ENCODE measurements around the gene ANKDD1A. TPM values are rescaled to one million over a fixed set of nuclear protein-coding genes. Genes with fewer than 3 reads are reported as not detected.

ANKDD1A gene
- total and polyA plus RNA-seq, 2 experiments from 2014 or later = 3.6 to 6.1 TPM

- Histone ChIP-seq H3K79me2 (no peaks in the 10 kb centered on the region), H4K20me1 (ENCODE audit: insufficient read depth, poor library complexity, severe bottlenecking) (no peaks in the 10 kb centered on the region), H3K9me2 (replicated peaks; ENCODE audit: insufficient read depth) (no peaks in the 10 kb centered on the region), H3K9me3 (ENCODE audit: low read depth) (no peaks in the 10 kb centered on the region), H3K4me2 (no peak overlapping the region), H3K27me3 (no peaks in the 10 kb centered on the region), H3K4me3 (no peak overlapping the region), H3K4me1 (ENCODE audit: insufficient read depth) (no peaks in the 10 kb centered on the region), H3K36me3 (replicated peaks; ENCODE audit: insufficient read depth, low read depth) (no peaks in the 10 kb centered on the region), H2AFZ (no peak overlapping the region), H3K27ac (no peak overlapping the region)
- WGBS (ENCODE audit: low lambda C conversion rate, missing lambda C conversion rate) = 95% methylated on average over 1 of the region's 1 CpG
- DNase-seq (ENCODE audit: low spot score) = no peak
- TF ChIP-seq EZH2phosphoT487 (IDR thresholded peaks at IDR 0.05; ENCODE audit: low read depth, severe bottlenecking, unreplicated experiment) (no peak), EZH2 (IDR thresholded peaks at IDR 0.05; ENCODE audit: borderline replicate concordance) (no peak), CTCF (IDR thresholded peaks at IDR 0.05; ENCODE audit: poor library complexity) (no peak)
Observed at GRCh38 chr15:64969401-64969800, 57.7 kb downstream of the ANKDD1A start.

DNA sequence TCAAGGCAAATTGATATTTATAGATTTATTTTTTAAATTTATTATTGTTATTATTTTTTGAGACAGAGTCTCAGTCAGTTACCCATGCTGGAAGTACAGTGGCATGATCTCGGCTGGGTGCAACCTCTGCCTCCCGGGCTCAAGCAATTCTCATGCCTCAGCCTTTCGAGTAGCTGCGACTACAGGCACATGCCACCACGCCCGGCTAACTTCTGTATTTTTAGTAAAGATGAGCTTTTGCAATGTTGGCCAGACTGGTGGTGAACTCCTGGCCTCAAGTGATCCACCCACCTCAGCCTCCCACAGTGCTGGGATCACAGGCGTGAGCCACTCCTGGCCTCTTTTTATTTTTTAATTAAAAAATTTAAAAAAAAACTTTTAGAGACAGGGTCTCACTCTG, 59.0 kb downstream of the ANKDD1A start:
- 97% methylated on average over 7 of the region's 7 CpGs for WGBS (ENCODE audit: low lambda C conversion rate, missing lambda C conversion rate)
- no peaks in the 10 kb centered on the region for H3K36me3 ChIP-seq (replicated peaks; ENCODE audit: insufficient read depth, low read depth)

GRCh38 chr15:64975390-64975789, 63.7 kb downstream of the ANKDD1A start:
- H3K36me3 ChIP-seq (replicated peaks; ENCODE audit: insufficient read depth, low read depth) = peaks cover 3% of the 10 kb centered on the region
- H3K79me2 ChIP-seq = peaks cover 6% of the 10 kb centered on the region
- H4K20me1 ChIP-seq (ENCODE audit: insufficient read depth, poor library complexity, severe bottlenecking) = no peaks in the 10 kb centered on the region
- WGBS (ENCODE audit: low lambda C conversion rate, missing lambda C conversion rate) = 81% methylated on average over 5 of the region's 5 CpGs
- H3K4me3 ChIP-seq = no peak overlapping the region
- no peak for TF ChIP-seq EZH2 (IDR thresholded peaks at IDR 0.05; ENCODE audit: borderline replicate concordance)
- TF ChIP-seq CTCF (IDR thresholded peaks at IDR 0.05; ENCODE audit: poor library complexity) = no peak
- no peak for TF ChIP-seq EZH2phosphoT487 (IDR thresholded peaks at IDR 0.05; ENCODE audit: low read depth, severe bottlenecking, unreplicated experiment)
- no peaks in the 10 kb centered on the region for H3K9me3 ChIP-seq (ENCODE audit: low read depth)
- H3K27ac ChIP-seq = no peak overlapping the region
- no peak overlapping the region for H2AFZ ChIP-seq
- no peaks in the 10 kb centered on the region for H3K9me2 ChIP-seq (replicated peaks; ENCODE audit: insufficient read depth)
- H3K27me3 ChIP-seq = no peaks in the 10 kb centered on the region
- no peaks in the 10 kb centered on the region for H3K4me1 ChIP-seq (ENCODE audit: insufficient read depth)
- no peak overlapping the region for H3K4me2 ChIP-seq
- DNase-seq (ENCODE audit: low spot score) = no peak

More for the DNA sequence above, 59.0 kb downstream of the ANKDD1A start:
- Histone ChIP-seq H2AFZ (no peak overlapping the region), H3K27ac (no peak overlapping the region), H3K4me3 (no peak overlapping the region), H3K9me2 (replicated peaks; ENCODE audit: insufficient read depth) (no peaks in the 10 kb centered on the region), H4K20me1 (ENCODE audit: insufficient read depth, poor library complexity, severe bottlenecking) (no peaks in the 10 kb centered on the region), H3K9me3 (ENCODE audit: low read depth) (no peaks in the 10 kb centered on the region), H3K79me2 (no peaks in the 10 kb centered on the region), H3K4me2 (no peak overlapping the region), H3K4me1 (ENCODE audit: insufficient read depth) (no peaks in the 10 kb centered on the region), H3K27me3 (no peaks in the 10 kb centered on the region)
- DNase-seq (ENCODE audit: low spot score) = no peak
- TF ChIP-seq EZH2 (IDR thresholded peaks at IDR 0.05; ENCODE audit: borderline replicate concordance) (no peak), EZH2phosphoT487 (IDR thresholded peaks at IDR 0.05; ENCODE audit: low read depth, severe bottlenecking, unreplicated experiment) (no peak), CTCF (IDR thresholded peaks at IDR 0.05; ENCODE audit: poor library complexity) (no peak)

- no peak for DNase-seq (ENCODE audit: low spot score)
- TF ChIP-seq EZH2phosphoT487 (IDR thresholded peaks at IDR 0.05; ENCODE audit: low read depth, severe bottlenecking, unreplicated experiment) (no peak), EZH2 (IDR thresholded peaks at IDR 0.05; ENCODE audit: borderline replicate concordance) (no peak), CTCF (IDR thresholded peaks at IDR 0.05; ENCODE audit: poor library complexity) (no peak)
- no peaks in the 10 kb centered on the region for H3K27me3 ChIP-seq
- peaks cover 31% of the 10 kb centered on the region for H3K79me2 ChIP-seq
- no peaks in the 10 kb centered on the region for H3K9me3 ChIP-seq (ENCODE audit: low read depth)
- H3K9me2 ChIP-seq (replicated peaks; ENCODE audit: insufficient read depth) = no peaks in the 10 kb centered on the region
- H4K20me1 ChIP-seq (ENCODE audit: insufficient read depth, poor library complexity, severe bottlenecking) = no peaks in the 10 kb centered on the region
- no peak overlapping the region for H3K4me2 ChIP-seq
- no peak overlapping the region for H2AFZ ChIP-seq
- 80% methylated on average over 7 of the region's 7 CpGs for WGBS (ENCODE audit: low lambda C conversion rate, missing lambda C conversion rate)
- H3K4me1 ChIP-seq (ENCODE audit: insufficient read depth) = peaks cover 11% of the 10 kb centered on the region
- H3K36me3 ChIP-seq (replicated peaks; ENCODE audit: insufficient read depth, low read depth) = peaks cover 3% of the 10 kb centered on the region
- H3K4me3 ChIP-seq = no peak overlapping the region
- H3K27ac ChIP-seq = no peak overlapping the region
Observed at GRCh38 chr15:64979252-64979710, 67.6 kb downstream of the ANKDD1A start.

All from hepatocyte (in vitro differentiated cells).